Uterus (tissue), 4 donors: ENCODE data around the gene CERS1. TPM values are rescaled to one million over a fixed set of nuclear protein-coding genes. Genes with fewer than 3 reads are reported as not detected.

Experiments used
- DNase-seq, 2 donors: peaks; one replicate each; pipeline ENCODE4 v3.0.0-alpha.2; 2019 to 2020
- H3K27ac ChIP-seq, 2 donors: fragments of 200-600 bp; sonication (generic); 1 replicate in 1 of 2; 2 replicates in 1 of 2; pipeline ENCODE4 v1.5.1; 2016 to 2018
- H3K27me3 ChIP-seq, 2 donors: fragments of 200-600 bp; sonication (generic); one replicate each; pipeline ENCODE4 v1.5.1; 2018 to 2019; ENCODE audit warnings: control low read depth in 1 of 2
- H3K36me3 ChIP-seq, 2 donors: fragments of 200-600 bp; sonication (generic); one replicate each; pipeline ENCODE4 v1.5.1; 2019; ENCODE audit warnings: control low read depth in 1 of 2
- H3K4me1 ChIP-seq, 2 donors: fragments of 200-600 bp; sonication (generic); one replicate each; pipeline ENCODE4 v1.5.1; 2018 to 2019; ENCODE audit warnings: control low read depth in 1 of 2
- H3K4me3 ChIP-seq, 2 donors: fragments of 200-600 bp; sonication (generic); 1 replicate in 1 of 2; 2 replicates in 1 of 2; pipeline ENCODE4 v1.5.1; 2018 to 2019; ENCODE audit warnings: mild to moderate bottlenecking in 1 of 2
- H3K9me3 ChIP-seq, 2 donors: fragments of 200-600 bp; sonication (generic); one replicate each; pipeline ENCODE4 v1.5.1; 2019; ENCODE audit warnings: control low read depth in 1 of 2
- CTCF ChIP-seq, 4 experiments: fragments of 200-600 bp in 2 of 4; fragments of 450-650 bp in 2 of 4; sonication (generic) in 2 of 4; IDR thresholded peaks; one replicate each; pipeline ENCODE4 v1.5.1; 2016 to 2019; ENCODE audit warnings: antibody characterized with exemption in 4 of 4, mild to moderate bottlenecking in 2 of 4, moderate library complexity in 1 of 4
- POLR2A ChIP-seq, 2 donors: fragments of 450-650 bp; IDR thresholded peaks; one replicate each; pipeline ENCODE4 v1.6.1; 2016; ENCODE audit warnings: antibody characterized with exemption in 2 of 2, mild to moderate bottlenecking in 1 of 2, moderate library complexity in 1 of 2
- intact Hi-C: fragments of 100-400 bp; cut with DNase I; formaldehyde crosslinking; loops from one replicate; pipeline ENCODE4 v1.15.1; 2023; ENCODE audit warnings: low total_unique reads
- total RNA-seq, 4 donors: library from RNA; depleted of rRNA in 3 of 4; stranded (reverse); fragments of >200 nt in 3 of 4; gene quantifications; one replicate each; pipeline versions ENCODE4 v1.1.0 to v1.2.4, GENCODE V29; 2014 to 2023
- donor health status: DM: yes; HTN: yes; CAD: no.

The CERS1 gene
- total RNA-seq, 4 donors from 2014 or later = 0.30 to 4.9 TPM; not detected in 2

DNA sequence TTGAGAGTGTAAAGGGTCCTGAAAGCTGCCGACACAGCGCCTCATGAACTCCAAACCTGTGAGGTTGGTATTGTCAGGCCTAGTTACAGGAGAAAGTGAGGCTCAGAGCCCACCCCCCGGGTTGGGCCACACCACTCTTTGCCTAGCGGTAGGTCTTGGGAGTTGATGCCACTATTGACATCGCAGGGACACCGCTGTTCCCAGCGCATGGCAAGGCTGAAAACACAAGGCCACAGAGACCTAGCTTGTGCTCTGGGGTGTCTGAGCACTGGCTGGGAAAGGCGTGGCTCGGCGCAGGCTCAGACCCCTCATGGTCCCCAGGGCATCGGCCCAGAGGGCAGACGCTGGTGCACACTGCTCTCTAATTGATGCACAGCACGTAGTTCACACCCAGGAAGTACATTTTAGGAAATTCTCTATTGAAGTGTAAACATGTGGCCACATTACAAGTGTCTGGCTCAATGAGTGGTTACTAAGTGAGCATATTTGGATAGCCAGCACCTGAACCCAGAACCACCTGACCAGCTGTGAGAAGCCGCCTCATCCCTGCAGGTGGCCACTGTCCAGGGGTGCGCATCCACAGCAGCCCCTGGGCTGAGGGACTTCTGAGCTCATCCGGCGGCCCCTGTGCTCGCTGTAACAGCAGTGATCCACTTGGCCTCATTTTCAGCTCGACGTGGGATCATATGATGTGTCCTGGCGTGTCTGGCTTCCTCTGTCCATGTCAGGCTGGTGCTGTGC, 36.9 kb downstream of the CERS1 start:
- no peaks in the 10 kb centered on the region for H3K27me3 ChIP-seq
- H3K36me3 ChIP-seq = no peaks in the 10 kb centered on the region
- no peaks in the 10 kb centered on the region for H3K9me3 ChIP-seq
- TF ChIP-seq POLR2A (IDR thresholded peaks at IDR 0.05) (no peak), CTCF (IDR thresholded peaks at IDR 0.05) (no peak)
- H3K4me3 ChIP-seq = no peak overlapping the region
- intact Hi-C loops = no loop called here
- no peak overlapping the region for H3K27ac ChIP-seq
- H3K4me1 ChIP-seq = no peaks in the 10 kb centered on the region
- no peak for DNase-seq

DNA sequence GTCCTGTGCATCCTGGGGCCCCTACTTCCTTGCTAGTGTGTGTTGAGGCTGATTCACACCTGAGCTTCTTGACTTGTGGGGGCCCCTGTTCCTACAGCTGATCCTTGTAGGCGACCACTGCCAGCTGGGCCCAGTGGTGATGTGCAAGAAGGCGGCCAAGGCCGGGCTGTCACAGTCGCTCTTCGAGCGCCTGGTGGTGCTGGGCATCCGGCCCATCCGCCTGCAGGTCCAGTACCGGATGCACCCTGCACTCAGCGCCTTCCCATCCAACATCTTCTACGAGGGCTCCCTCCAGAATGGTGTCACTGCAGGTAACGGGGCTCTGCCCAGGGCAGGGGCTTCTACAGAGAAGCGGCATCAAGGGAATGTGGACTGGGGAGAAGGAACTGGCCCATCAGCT, 38.7 kb downstream of the CERS1 start:
- no peak for DNase-seq
- intact Hi-C loops = no loop called here
- no peaks in the 10 kb centered on the region for H3K27me3 ChIP-seq
- H3K4me1 ChIP-seq = no peaks in the 10 kb centered on the region
- H3K9me3 ChIP-seq = no peaks in the 10 kb centered on the region
- no peak for TF ChIP-seq CTCF (IDR thresholded peaks at IDR 0.05)
- no peak for TF ChIP-seq POLR2A (IDR thresholded peaks at IDR 0.05)
- no peak overlapping the region for H3K27ac ChIP-seq
- no peak overlapping the region for H3K4me3 ChIP-seq
- H3K36me3 ChIP-seq = no peaks in the 10 kb centered on the region

- Histone ChIP-seq H3K9me3 (no peaks in the 10 kb centered on the region), H3K4me1 (no peaks in the 10 kb centered on the region), H3K27ac (no peak overlapping the region), H3K36me3 (no peaks in the 10 kb centered on the region), H3K27me3 (no peaks in the 10 kb centered on the region), H3K4me3 (no peak overlapping the region)
- no peak for DNase-seq
- TF ChIP-seq CTCF (IDR thresholded peaks at IDR 0.05) (no peak), POLR2A (IDR thresholded peaks at IDR 0.05) (no peak)
- intact Hi-C loops = no loop called here
Observed at GRCh38 chr19:18856385-18857126, 39.4 kb downstream of the CERS1 start.

GRCh38 chr19:18855647-18856384, 40.1 kb downstream of the CERS1 start:
- H3K4me3 ChIP-seq = no peak overlapping the region
- no peak for TF ChIP-seq POLR2A (IDR thresholded peaks at IDR 0.05)
- no peak for TF ChIP-seq CTCF (IDR thresholded peaks at IDR 0.05)

More at GRCh38 chr19:18855647-18856384, 40.1 kb downstream of the CERS1 start:
- Histone ChIP-seq H3K4me1 (peaks cover 3 to 4% of the 10 kb centered on the region in 2 donors), H3K27ac (no peak overlapping the region), H3K36me3 (no peaks in the 10 kb centered on the region), H3K9me3 (no peaks in the 10 kb centered on the region), H3K27me3 (no peaks in the 10 kb centered on the region)
- DNase-seq = no peak
- intact Hi-C loops = no loop called here
